ENCODE measurements around the gene TBC1D22A.

Gene TBC1D22A

GRCh38 chr22:46766611-46767010, 4.2 kb downstream of the TBC1D22A start:
- no peak overlapping the region for H3K4me3 ChIP-seq (ENCODE audit: low read length)
- TF ChIP-seq CTCF (IDR thresholded peaks at IDR 0.05; ENCODE audit: insufficient read depth, low read depth, low read length, missing control alignments): no peak
- DNase-seq (ENCODE audit: low read depth): no peak

GRCh38 chr22:46767249-46767985, 5.0 kb downstream of the TBC1D22A start:
- no peak for DNase-seq (ENCODE audit: low read depth)
- no peak overlapping the region for H3K4me3 ChIP-seq (ENCODE audit: low read length)
- TF ChIP-seq CTCF (IDR thresholded peaks at IDR 0.05; ENCODE audit: insufficient read depth, low read depth, low read length, missing control alignments): no peak

- no peak overlapping the region for H3K4me3 ChIP-seq (ENCODE audit: low read length)
- no peak for DNase-seq (ENCODE audit: low read depth)
- no peak for TF ChIP-seq CTCF (IDR thresholded peaks at IDR 0.05; ENCODE audit: insufficient read depth, low read depth, low read length, missing control alignments)
These were observed 6.8 kb downstream of the TBC1D22A start for GRCh38 chr22:46769191-46769675.

- H3K4me3 ChIP-seq (ENCODE audit: low read length): no peak overlapping the region
- no peak for DNase-seq (ENCODE audit: low read depth)
- no peak for TF ChIP-seq CTCF (IDR thresholded peaks at IDR 0.05; ENCODE audit: insufficient read depth, low read depth, low read length, missing control alignments)
These were observed 7.3 kb downstream of the TBC1D22A start for GRCh38 chr22:46769706-46770105.

- TF ChIP-seq CTCF (IDR thresholded peaks at IDR 0.05; ENCODE audit: insufficient read depth, low read depth, low read length, missing control alignments): no peak
- H3K4me3 ChIP-seq (ENCODE audit: low read length): no peak overlapping the region
- DNase-seq (ENCODE audit: low read depth): no peak
These were observed 7.7 kb downstream of the TBC1D22A start for GRCh38 chr22:46770151-46770641.

- TF ChIP-seq CTCF (IDR thresholded peaks at IDR 0.05; ENCODE audit: insufficient read depth, low read depth, low read length, missing control alignments): no peak
- no peak overlapping the region for H3K4me3 ChIP-seq (ENCODE audit: low read length)
- no peak for DNase-seq (ENCODE audit: low read depth)
These were observed 8.3 kb downstream of the TBC1D22A start for GRCh38 chr22:46770726-46771125.

GRCh38 chr22:46773076-46773475, 10.6 kb downstream of the TBC1D22A start:
- no peak for TF ChIP-seq CTCF (IDR thresholded peaks at IDR 0.05; ENCODE audit: insufficient read depth, low read depth, low read length, missing control alignments)
- no peak overlapping the region for H3K4me3 ChIP-seq (ENCODE audit: low read length)
- no peak for DNase-seq (ENCODE audit: low read depth)

Data from epithelial cell of esophagus (primary cell).